ENCODE results near the gene FRMD7.

DNA sequence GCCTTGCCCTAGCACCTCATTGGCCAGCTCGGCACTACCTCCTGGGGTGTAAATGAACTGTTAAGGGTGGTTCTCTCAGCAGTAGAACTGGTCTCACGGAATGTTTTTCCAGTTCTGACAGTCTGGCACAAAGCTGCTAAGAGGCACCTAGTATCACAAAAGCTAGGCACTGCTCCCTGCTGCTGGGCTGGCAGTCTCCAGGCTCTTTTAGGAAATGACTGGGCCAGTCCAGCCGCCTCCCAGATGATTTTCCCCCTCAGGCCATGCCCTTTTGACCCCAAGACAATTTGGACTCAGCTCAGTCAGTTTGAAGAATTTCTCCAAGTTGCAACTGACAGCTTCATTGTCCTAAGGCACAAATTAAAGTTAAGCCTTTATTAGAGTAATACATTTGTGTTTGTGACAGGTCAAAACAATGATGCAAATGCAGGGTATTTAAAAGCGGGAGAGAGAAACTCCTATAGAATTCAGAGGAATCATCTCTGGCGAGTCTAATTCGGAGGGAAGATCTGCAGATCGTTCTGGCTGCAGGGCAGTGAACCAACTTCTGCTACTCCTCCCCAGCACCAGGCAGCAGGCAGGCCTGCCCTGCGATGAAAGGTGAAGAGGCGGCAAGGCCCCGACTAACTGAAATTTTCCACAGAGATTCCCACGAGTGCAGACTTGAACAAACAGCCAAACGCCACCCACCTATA, 7.9 kb downstream of the FRMD7 start:
- TF ChIP-seq, protein P1, sequence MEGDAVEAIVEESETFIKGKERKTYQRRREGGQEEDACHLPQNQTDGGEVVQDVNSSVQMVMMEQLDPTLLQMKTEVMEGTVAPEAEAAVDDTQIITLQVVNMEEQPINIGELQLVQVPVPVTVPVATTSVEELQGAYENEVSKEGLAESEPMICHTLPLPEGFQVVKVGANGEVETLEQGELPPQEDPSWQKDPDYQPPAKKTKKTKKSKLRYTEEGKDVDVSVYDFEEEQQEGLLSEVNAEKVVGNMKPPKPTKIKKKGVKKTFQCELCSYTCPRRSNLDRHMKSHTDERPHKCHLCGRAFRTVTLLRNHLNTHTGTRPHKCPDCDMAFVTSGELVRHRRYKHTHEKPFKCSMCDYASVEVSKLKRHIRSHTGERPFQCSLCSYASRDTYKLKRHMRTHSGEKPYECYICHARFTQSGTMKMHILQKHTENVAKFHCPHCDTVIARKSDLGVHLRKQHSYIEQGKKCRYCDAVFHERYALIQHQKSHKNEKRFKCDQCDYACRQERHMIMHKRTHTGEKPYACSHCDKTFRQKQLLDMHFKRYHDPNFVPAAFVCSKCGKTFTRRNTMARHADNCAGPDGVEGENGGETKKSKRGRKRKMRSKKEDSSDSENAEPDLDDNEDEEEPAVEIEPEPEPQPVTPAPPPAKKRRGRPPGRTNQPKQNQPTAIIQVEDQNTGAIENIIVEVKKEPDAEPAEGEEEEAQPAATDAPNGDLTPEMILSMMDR (IDR thresholded peaks at IDR 0.05; ENCODE audit: low read depth, low read length), result no peak
- TF ChIP-seq MYC (IDR thresholded peaks at IDR 0.05; ENCODE audit: low read depth, low read length), result no peak
- TF ChIP-seq POLR2A (IDR thresholded peaks at IDR 0.05; ENCODE audit: extremely low read depth, insufficient read length), result no peak
- TF ChIP-seq, protein P2, sequence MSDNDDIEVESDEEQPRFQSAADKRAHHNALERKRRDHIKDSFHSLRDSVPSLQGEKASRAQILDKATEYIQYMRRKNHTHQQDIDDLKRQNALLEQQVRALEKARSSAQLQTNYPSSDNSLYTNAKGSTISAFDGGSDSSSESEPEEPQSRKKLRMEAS (IDR thresholded peaks at IDR 0.05; ENCODE audit: low read depth, low read length), result no peak
